RWPE1 (cell line): Measurements from ENCODE around the gene CREB5.

Source experiments
- CTCF ChIA-PET: fragments of 350-600 bp; sonication (Branson Sonifier 250); formaldehyde crosslinking; extraction: SDS; loops from one replicate; lab custom pipeline; 2021; lab: Yijun Ruan, JAX
- POLR2A ChIA-PET: fragments of 400-600 bp; formaldehyde crosslinking; extraction: SDS; loops from one replicate; lab custom pipeline; 2020; ENCODE audit warnings: antibody characterized with exemption; ENCODE audit not compliant: low non-redundant PET; lab: Yijun Ruan, JAX
- DNase-seq: peaks from one replicate; pipeline ENCODE4 v3.0.0; 2012; ENCODE audit warnings: low spot score
- H3K27ac ChIP-seq: fragments of 450-650 bp; 2 replicates; pipeline ENCODE4 v1.5.1; 2017
- CTCF ChIP-seq: fragments of 450-650 bp; conservative IDR thresholded peaks from 2 replicates; pipeline ENCODE4 v1.5.1; 2017; ENCODE audit warnings: low read depth, mild to moderate bottlenecking

Gene CREB5

GRCh38 chr7:28480595-28480994 is 68.3 kb downstream of the CREB5 start:
- no peak overlapping the region for H3K27ac ChIP-seq
- ChIA-PET POLR2A (no interaction called here), CTCF (no interaction called here)
- no peak for DNase-seq
- TF ChIP-seq CTCF, result no peak

- no peak overlapping the region for H3K27ac ChIP-seq
- POLR2A ChIA-PET, result no interaction called here
- no peak for DNase-seq
- no peak for TF ChIP-seq CTCF
- CTCF ChIA-PET, result no interaction called here
Observed at GRCh38 chr7:28481091-28481926, 69.0 kb downstream of the CREB5 start.

- DNase-seq, result no peak
- no peak overlapping the region for H3K27ac ChIP-seq
- ChIA-PET POLR2A (no interaction called here), CTCF (no interaction called here)
- no peak for TF ChIP-seq CTCF
Observed at GRCh38 chr7:28483112-28483511, 70.8 kb downstream of the CREB5 start.

GRCh38 chr7:28483908-28484605 is 71.7 kb downstream of the CREB5 start:
- no peak for DNase-seq
- ChIA-PET CTCF (interaction anchor here (0.7 kb wide), 1 partner anchor 697 kb away, joined by 4 read pairs; no protein-coding TSS in a partner anchor), POLR2A (no interaction called here)
- H3K27ac ChIP-seq, result no peak overlapping the region
- TF ChIP-seq CTCF, result no peak

GRCh38 chr7:28484606-28484935 is 72.3 kb downstream of the CREB5 start:
- H3K27ac ChIP-seq, result no peak overlapping the region
- ChIA-PET POLR2A (no interaction called here), CTCF (no interaction called here)
- TF ChIP-seq CTCF, result no peak
- no peak for DNase-seq

GRCh38 chr7:28487487-28487886 is 75.2 kb downstream of the CREB5 start:
- TF ChIP-seq CTCF, result no peak
- no peak overlapping the region for H3K27ac ChIP-seq
- ChIA-PET POLR2A (no interaction called here), CTCF (no interaction called here)
- DNase-seq, result no peak
